Kidney epithelial cell (primary cell): ENCODE data around the gene MUC2. TPM values are rescaled to one million over a fixed set of nuclear protein-coding genes. Genes with fewer than 3 reads are reported as not detected.

Experiments used
- DNase-seq: peaks from one replicate; pipeline ENCODE4 v3.0.0-alpha.2; 2010; ENCODE audit warnings: low read depth
- H3K27me3 ChIP-seq: 2 replicates; pipeline ENCODE4 v1.6.0; 2011; ENCODE audit warnings: low read length; ENCODE audit not compliant: control insufficient read depth, insufficient read depth
- H3K36me3 ChIP-seq: 2 replicates; pipeline ENCODE4 v1.5.1; 2011; ENCODE audit warnings: low read length; ENCODE audit not compliant: control insufficient read depth, insufficient read depth
- H3K4me3 ChIP-seq: 2 replicates; pipeline ENCODE4 v1.5.1; 2011; ENCODE audit warnings: low read depth, mild to moderate bottlenecking, control low read depth, low read length
- CTCF ChIP-seq: IDR thresholded peaks from 2 replicates; pipeline ENCODE4 v1.5.1; 2011; ENCODE audit warnings: mild to moderate bottlenecking, moderate library complexity, low read length, control low read depth, inconsistent platforms; ENCODE audit not compliant: insufficient read depth, poor library complexity, severe bottlenecking
- total RNA-seq: library from RNA; depleted of rRNA; stranded (reverse); fragments of >200 nt; gene quantifications from 2 replicates; pipeline ENCODE4 v1.2.3, GENCODE V29; 2015

MUC2 gene
- total RNA-seq, 1 donor from 2014 or later, result not detected

- H3K36me3 ChIP-seq, result no peaks in the 10 kb centered on the region
- no peak for DNase-seq
- peaks cover 21% of the 10 kb centered on the region for H3K27me3 ChIP-seq
- no peak for TF ChIP-seq CTCF
- no peak overlapping the region for H3K4me3 ChIP-seq
Measured at GRCh38 chr11:1047595-1048156, 27.0 kb upstream of the MUC2 start.

- peaks cover 24% of the 10 kb centered on the region for H3K27me3 ChIP-seq
- DNase-seq, result no peak
- peak; percentile 7 for TF ChIP-seq CTCF
- H3K4me3 ChIP-seq, result no peak overlapping the region
- H3K36me3 ChIP-seq, result no peaks in the 10 kb centered on the region
Measured at GRCh38 chr11:1048375-1049070, 26.2 kb upstream of the MUC2 start.

GRCh38 chr11:1049071-1049405 lies 25.6 kb upstream of the MUC2 start:
- H3K27me3 ChIP-seq, result peaks cover 27% of the 10 kb centered on the region
- H3K4me3 ChIP-seq, result no peak overlapping the region
- no peak for TF ChIP-seq CTCF
- DNase-seq, result no peak
- no peaks in the 10 kb centered on the region for H3K36me3 ChIP-seq

- Histone ChIP-seq H3K4me3 (no peak overlapping the region), H3K36me3 (no peaks in the 10 kb centered on the region), H3K27me3 (peaks cover 29% of the 10 kb centered on the region)
- no peak for DNase-seq
- TF ChIP-seq CTCF, result no peak
Measured at GRCh38 chr11:1049431-1049891, 25.2 kb upstream of the MUC2 start.

GRCh38 chr11:1049911-1050580 lies 24.6 kb upstream of the MUC2 start:
- H3K27me3 ChIP-seq, result peaks cover 33% of the 10 kb centered on the region
- H3K36me3 ChIP-seq, result no peaks in the 10 kb centered on the region
- H3K4me3 ChIP-seq, result no peak overlapping the region
- no peak for DNase-seq
- no peak for TF ChIP-seq CTCF
